Smooth muscle cell (in vitro differentiated cells): Measurements from ENCODE around the gene SFMBT2. TPM values are rescaled to one million over a fixed set of nuclear protein-coding genes. Genes with fewer than 3 reads are reported as not detected.

Experiments
- DNase-seq: peaks from one replicate; lab custom pipeline; 2025; ENCODE audit not compliant: unreplicated experiment; lab: John Stamatoyannopoulos, UW
- H2AFZ ChIP-seq: fragments of 200-600 bp; sonication (generic); 2 replicates; pipeline ENCODE4 v1.6.0; 2016; ENCODE audit warnings: antibody characterized with exemption, low read depth, mild to moderate bottlenecking
- H3F3A ChIP-seq: fragments of 200-600 bp; sonication (generic); 2 replicates; pipeline ENCODE4 v1.6.0; 2017; ENCODE audit warnings: antibody characterized with exemption, low read depth
- H3K27ac ChIP-seq: fragments of 200-600 bp; sonication (generic); 2 replicates; pipeline ENCODE4 v1.5.1; 2016; ENCODE audit warnings: low read depth, mild to moderate bottlenecking
- H3K27me3 ChIP-seq: fragments of 200-600 bp; sonication (generic); 2 replicates; pipeline ENCODE4 v1.6.1; 2016; ENCODE audit warnings: low read depth, mild to moderate bottlenecking
- H3K36me3 ChIP-seq: fragments of 200-600 bp; sonication (generic); 2 replicates; pipeline ENCODE4 v1.5.1; 2016; ENCODE audit warnings: low read depth
- H3K4me1 ChIP-seq: fragments of 200-600 bp; sonication (generic); 2 replicates; pipeline ENCODE4 v1.5.1; 2016; ENCODE audit warnings: low read depth
- H3K4me2 ChIP-seq: fragments of 200-600 bp; sonication (generic); 2 replicates; pipeline ENCODE4 v1.6.0; 2016; ENCODE audit warnings: mild to moderate bottlenecking
- H3K4me3 ChIP-seq: fragments of 200-600 bp; sonication (generic); 2 replicates; pipeline ENCODE4 v1.5.1; 2016; ENCODE audit warnings: mild to moderate bottlenecking
- H3K79me2 ChIP-seq: fragments of 200-600 bp; sonication (generic); 2 replicates; pipeline ENCODE4 v1.6.0; 2016; ENCODE audit warnings: low read depth, mild to moderate bottlenecking
- H3K9ac ChIP-seq: fragments of 200-600 bp; sonication (generic); 2 replicates; pipeline ENCODE4 v1.6.0; 2016; ENCODE audit warnings: low read depth
- H3K9me3 ChIP-seq: fragments of 200-600 bp; sonication (generic); replicated peaks from 2 replicates; pipeline ENCODE4 v1.5.1; 2016; ENCODE audit warnings: low read depth
- H4K20me1 ChIP-seq: fragments of 200-600 bp; sonication (generic); 2 replicates; pipeline ENCODE4 v1.6.0; 2016; ENCODE audit warnings: low read depth
- WGBS: methylation state at CpG from one replicate; pipeline ENCODE4 v1.1.7; 2016; ENCODE audit warnings: low lambda C conversion rate; 5-methylcytosine and 5-hydroxymethylcytosine counted together
- polyA plus RNA-seq: library from polyadenylated mRNA; unstranded; fragments of >200 nt; fragmentation: Nextera tagmentation; extraction: Ambion mirVana; gene quantifications from 2 replicates; pipeline ENCODE4 v1.2.1, GENCODE V29; 2016
- total RNA-seq: library from RNA; depleted of rRNA; stranded (reverse); fragments of >200 nt; gene quantifications from 2 replicates; pipeline ENCODE4 v1.2.3, GENCODE V29; 2014
- TF ChIP-seq, protein P1 (sequence below): fragments of 200-600 bp; sonication (generic); IDR thresholded peaks from 2 replicates; pipeline ENCODE4 v1.5.1; 2017; ENCODE audit warnings: borderline replicate concordance, mild to moderate bottlenecking, antibody characterized with exemption; ENCODE audit not compliant: insufficient read depth, poor library complexity, severe bottlenecking

SFMBT2 gene
- total and polyA plus RNA-seq, 2 experiments from 2014 or later: 0.90 to 1.4 TPM

- no peaks in the 10 kb centered on the region for H3K9me3 ChIP-seq
- no peak for DNase-seq
- 88% methylated on average over 5 of the region's 5 CpGs for WGBS
- H3K9ac ChIP-seq: no peak overlapping the region
- no peaks in the 10 kb centered on the region for H3K36me3 ChIP-seq
- TF ChIP-seq, protein P1, sequence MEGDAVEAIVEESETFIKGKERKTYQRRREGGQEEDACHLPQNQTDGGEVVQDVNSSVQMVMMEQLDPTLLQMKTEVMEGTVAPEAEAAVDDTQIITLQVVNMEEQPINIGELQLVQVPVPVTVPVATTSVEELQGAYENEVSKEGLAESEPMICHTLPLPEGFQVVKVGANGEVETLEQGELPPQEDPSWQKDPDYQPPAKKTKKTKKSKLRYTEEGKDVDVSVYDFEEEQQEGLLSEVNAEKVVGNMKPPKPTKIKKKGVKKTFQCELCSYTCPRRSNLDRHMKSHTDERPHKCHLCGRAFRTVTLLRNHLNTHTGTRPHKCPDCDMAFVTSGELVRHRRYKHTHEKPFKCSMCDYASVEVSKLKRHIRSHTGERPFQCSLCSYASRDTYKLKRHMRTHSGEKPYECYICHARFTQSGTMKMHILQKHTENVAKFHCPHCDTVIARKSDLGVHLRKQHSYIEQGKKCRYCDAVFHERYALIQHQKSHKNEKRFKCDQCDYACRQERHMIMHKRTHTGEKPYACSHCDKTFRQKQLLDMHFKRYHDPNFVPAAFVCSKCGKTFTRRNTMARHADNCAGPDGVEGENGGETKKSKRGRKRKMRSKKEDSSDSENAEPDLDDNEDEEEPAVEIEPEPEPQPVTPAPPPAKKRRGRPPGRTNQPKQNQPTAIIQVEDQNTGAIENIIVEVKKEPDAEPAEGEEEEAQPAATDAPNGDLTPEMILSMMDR: no peak
- no peak overlapping the region for H3K4me3 ChIP-seq
- no peaks in the 10 kb centered on the region for H3K79me2 ChIP-seq
- H3F3A ChIP-seq: no peaks in the 10 kb centered on the region
- H3K27me3 ChIP-seq: peaks cover 26% of the 10 kb centered on the region
- H3K4me2 ChIP-seq: no peak overlapping the region
- no peaks in the 10 kb centered on the region for H4K20me1 ChIP-seq
- H2AFZ ChIP-seq: no peak overlapping the region
- no peak overlapping the region for H3K27ac ChIP-seq
- H3K4me1 ChIP-seq: peaks cover 10% of the 10 kb centered on the region
Measured at GRCh38 chr10:7428673-7429350, 18.0 kb upstream of the SFMBT2 start.

DNA sequence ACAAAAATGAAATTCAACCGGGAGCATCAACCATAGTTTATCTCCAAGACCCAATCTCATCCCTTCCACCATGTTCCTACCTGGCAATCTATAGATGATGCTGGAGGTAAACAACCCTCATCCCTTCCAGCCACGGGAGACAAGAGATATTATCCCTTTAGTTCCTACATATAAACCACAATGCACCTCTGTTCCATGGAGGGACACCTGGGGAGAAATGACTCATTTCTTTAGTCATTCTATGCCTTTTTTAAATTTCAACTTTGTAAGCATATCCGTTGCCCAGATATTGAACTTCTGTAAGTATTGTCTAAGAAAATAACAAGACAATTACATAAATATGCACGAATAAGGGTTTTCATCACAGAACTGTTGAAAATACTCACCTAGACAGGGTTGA lies 15.5 kb upstream of the SFMBT2 start:
- no peaks in the 10 kb centered on the region for H3K9me3 ChIP-seq
- peaks cover 45% of the 10 kb centered on the region for H3K27me3 ChIP-seq
- no peaks in the 10 kb centered on the region for H3K4me1 ChIP-seq
- no peak for DNase-seq
- H4K20me1 ChIP-seq: no peaks in the 10 kb centered on the region
- no peak overlapping the region for H3K4me2 ChIP-seq
- no peak overlapping the region for H2AFZ ChIP-seq
- H3K4me3 ChIP-seq: no peak overlapping the region
- no peaks in the 10 kb centered on the region for H3K36me3 ChIP-seq
- no peaks in the 10 kb centered on the region for H3F3A ChIP-seq
- H3K79me2 ChIP-seq: no peaks in the 10 kb centered on the region
- TF ChIP-seq, protein P1: no peak
- H3K9ac ChIP-seq: no peak overlapping the region
- 92% methylated on average over 4 of the region's 4 CpGs for WGBS
- no peak overlapping the region for H3K27ac ChIP-seq

- Histone ChIP-seq H3K36me3 (no peaks in the 10 kb centered on the region), H4K20me1 (no peaks in the 10 kb centered on the region), H3K9ac (no peak overlapping the region), H3K9me3 (no peaks in the 10 kb centered on the region), H3K27me3 (peaks cover 52% of the 10 kb centered on the region), H3F3A (no peaks in the 10 kb centered on the region), H2AFZ (no peak overlapping the region), H3K4me3 (no peak overlapping the region), H3K4me2 (no peak overlapping the region), H3K4me1 (no peaks in the 10 kb centered on the region), H3K79me2 (no peaks in the 10 kb centered on the region), H3K27ac (no peak overlapping the region)
- WGBS: 96% methylated on average over 5 of the region's 5 CpGs
- no peak for DNase-seq
- TF ChIP-seq, protein P1: no peak
Measured at GRCh38 chr10:7425691-7426090, 14.9 kb upstream of the SFMBT2 start.

- H3K4me3 ChIP-seq: no peak overlapping the region
- no peak overlapping the region for H3K27ac ChIP-seq
- no peak overlapping the region for H2AFZ ChIP-seq
- no peak for DNase-seq
- no peak overlapping the region for H3K4me2 ChIP-seq
- H3K27me3 ChIP-seq: peaks cover 58% of the 10 kb centered on the region
- H3K9ac ChIP-seq: no peak overlapping the region
- no peaks in the 10 kb centered on the region for H3F3A ChIP-seq
- no peaks in the 10 kb centered on the region for H3K79me2 ChIP-seq
- no peaks in the 10 kb centered on the region for H3K36me3 ChIP-seq
- no peaks in the 10 kb centered on the region for H3K9me3 ChIP-seq
- H3K4me1 ChIP-seq: no peaks in the 10 kb centered on the region
- H4K20me1 ChIP-seq: no peaks in the 10 kb centered on the region
- 87% methylated on average over 3 of the region's 3 CpGs for WGBS
- TF ChIP-seq, protein P1: no peak
Measured at GRCh38 chr10:7424919-7425318, 14.1 kb upstream of the SFMBT2 start.
